HCT116 (cell line): ENCODE results near the gene PROX2.

ENCODE experiments used
- CEBPB ChIP-seq: IDR thresholded peaks from 2 replicates; pipeline ENCODE4 v1.6.1; 2012; ENCODE audit warnings: low read depth
- CTCF ChIP-seq, 3 experiments: fragments of 200-600 bp in 1 of 3; sonication (generic) in 1 of 3; IDR thresholded peaks in 2 of 3; conservative IDR thresholded peaks in 1 of 3; 2 replicates each; pipeline ENCODE4 v1.5.1; 2012 to 2017; ENCODE audit warnings: low read depth in 2 of 3, low read length in 2 of 3, antibody characterized with exemption in 1 of 3, borderline replicate concordance in 1 of 3, control low read depth in 1 of 3, mild to moderate bottlenecking in 1 of 3, mixed read lengths in 1 of 3, mixed run types in 1 of 3, moderate library complexity in 1 of 3; ENCODE audit not compliant: insufficient read depth in 1 of 3
- EZH2 ChIP-seq: fragments of 200-600 bp; sonication (generic); IDR thresholded peaks from 2 replicates; pipeline ENCODE4 v1.6.1; 2017; ENCODE audit warnings: antibody characterized with exemption, mixed run types

- TF ChIP-seq CEBPB (no peak), EZH2 (no peak), CTCF (IDR thresholded peaks at IDR 0.05 in 2 of 3, conservative IDR thresholded peaks at IDR 0.05 in 1 of 3; ENCODE audit: borderline replicate concordance in 1 of 3, insufficient read depth in 1 of 3, low read depth in 2 of 3, low read length in 2 of 3) (no peak)
Observed at GRCh38 chr14:74863274-74863673, 12.7 kb downstream of the PROX2 start.
